ENCODE measurements around the gene SRSF3. TPM values are rescaled to one million over a fixed set of nuclear protein-coding genes. Genes with fewer than 3 reads are reported as not detected.
"Not testable (repeated sequence)": the region's sequence is repeated elsewhere in the genome, so short reads cannot be mapped to it uniquely, and the experiment has no call there.

Gene SRSF3
- total RNA-seq, 2 donors from 2014 or later: 86.4 to 113 TPM

- ATAC-seq: no peak
- Histone ChIP-seq H3K36me3 (replicated peaks in 1 of 2; ENCODE audit: insufficient read depth in 1 of 2, low read depth in 2 of 2) (peaks cover 5 to 14% of the 10 kb centered on the region in 2 donors), H3K4me1 (peaks cover 76% of the 10 kb centered on the region), H3K27ac (peak overlapping the region in 2 of 4 donors; percentile 26 to 69), H3K27me3 (no peaks in the 10 kb centered on the region), H3K4me3 (no peak overlapping the region), H3K9me3 (no peaks in the 10 kb centered on the region)
- TF ChIP-seq POLR2A (IDR thresholded peaks at IDR 0.05) (no peak), CTCF (IDR thresholded peaks at IDR 0.05) (peak in 2 of 7 experiments; percentile 4 to 11)
- no peak for DNase-seq
- 84 to 88% methylated on average over 7 of the region's 7 CpGs for WGBS, 2 donors
- intact Hi-C loops (cut with DNase I): no loop called here
Measured at GRCh38 chr6:36605560-36606391, 11.6 kb downstream of the SRSF3 start.

GRCh38 chr6:36607305-36607682 lies 13.1 kb downstream of the SRSF3 start:
- H3K9me3 ChIP-seq; H3K4me3 ChIP-seq; intact Hi-C loops (cut with DNase I); H3K27me3 ChIP-seq; ATAC-seq: not testable (repeated sequence)
- Histone ChIP-seq H3K36me3 (replicated peaks in 1 of 2; ENCODE audit: insufficient read depth in 1 of 2, low read depth in 2 of 2) (peaks cover 0 to 11% of the 10 kb centered on the region in 2 donors), H3K27ac (peak overlapping the region in 2 of 4 donors; percentile 59 to 69), H3K4me1 (peaks cover 64% of the 10 kb centered on the region)
- WGBS, 2 donors: 64 to 90% methylated on average over 8 of the region's 8 CpGs
- DNase-seq: peak; percentile 40 to 56 (median 46)

- peak; percentile 85 for ATAC-seq
- Histone ChIP-seq H3K4me3 (no peak overlapping the region), H3K36me3 (replicated peaks in 1 of 2; ENCODE audit: insufficient read depth in 1 of 2, low read depth in 2 of 2) (peaks cover 0 to 11% of the 10 kb centered on the region in 2 donors), H3K27ac (peak overlapping the region; percentile 26 to 69 (median 44)), H3K9me3 (no peaks in the 10 kb centered on the region), H3K27me3 (no peaks in the 10 kb centered on the region), H3K4me1 (peaks cover 62% of the 10 kb centered on the region)
- intact Hi-C loops (cut with DNase I): no loop called here
- WGBS, 2 donors: 23 to 30% methylated on average over 10 of the region's 10 CpGs
- peak; percentile 59 to 78 (median 73) for DNase-seq
- TF ChIP-seq POLR2A (IDR thresholded peaks at IDR 0.05): peak in 2 of 3 donors; percentile 18 to 26
- no peak for TF ChIP-seq CTCF (IDR thresholded peaks at IDR 0.05)
Measured at GRCh38 chr6:36607683-36608386, 13.7 kb downstream of the SRSF3 start.

- no peak for TF ChIP-seq CTCF (IDR thresholded peaks at IDR 0.05)
- TF ChIP-seq POLR2A (IDR thresholded peaks at IDR 0.05): no peak
- Histone ChIP-seq H3K4me3 (no peak overlapping the region), H3K4me1 (peaks cover 57% of the 10 kb centered on the region), H3K27me3 (no peaks in the 10 kb centered on the region), H3K9me3 (no peaks in the 10 kb centered on the region), H3K27ac (peak overlapping the region in 3 of 4 donors; percentile 29 to 69 (median 59)), H3K36me3 (replicated peaks in 1 of 2; ENCODE audit: insufficient read depth in 1 of 2, low read depth in 2 of 2) (peaks cover 0 to 4% of the 10 kb centered on the region in 2 donors)
- ATAC-seq (peak; percentile 43), DNase-seq (peak in 3 of 4 donors; percentile 35 to 47 (median 39))
- intact Hi-C loops (cut with DNase I): no loop called here
- WGBS, 2 donors: 25 to 28% methylated on average over 5 of the region's 5 CpGs
Measured at GRCh38 chr6:36608788-36609563, 14.8 kb downstream of the SRSF3 start.

DNA sequence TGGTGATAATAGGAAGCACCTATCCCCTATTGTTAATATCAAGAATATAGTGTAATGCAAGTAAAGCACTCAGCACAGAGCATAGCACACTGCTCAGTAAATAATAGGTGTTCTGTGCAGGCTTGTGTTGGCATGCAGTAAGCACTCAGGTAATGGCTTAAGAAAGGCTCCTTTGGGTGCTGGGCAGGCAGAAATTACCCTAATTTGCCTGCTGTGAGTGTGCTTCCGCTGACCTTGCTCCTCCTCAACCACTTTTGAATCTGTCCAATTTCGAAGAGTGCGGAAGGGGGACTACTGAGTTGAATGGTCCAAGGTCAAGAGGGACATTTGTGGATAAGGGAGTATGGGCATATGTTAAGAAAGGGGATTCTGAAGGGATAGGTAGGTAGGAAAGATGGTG lies 15.4 kb downstream of the SRSF3 start:
- no peak for ATAC-seq
- H3K36me3 ChIP-seq (replicated peaks in 1 of 2; ENCODE audit: insufficient read depth in 1 of 2, low read depth in 2 of 2): no peaks in the 10 kb centered on the region

More for the DNA sequence above, 15.4 kb downstream of the SRSF3 start:
- intact Hi-C loops (cut with DNase I): no loop called here
- Histone ChIP-seq H3K4me3 (no peak overlapping the region), H3K27ac (peak overlapping the region in 1 of 4 donors; percentile 59), H3K9me3 (no peaks in the 10 kb centered on the region), H3K4me1 (peaks cover 55% of the 10 kb centered on the region), H3K27me3 (no peaks in the 10 kb centered on the region)
- DNase-seq: no peak
- TF ChIP-seq CTCF (IDR thresholded peaks at IDR 0.05): no peak
- no peak for TF ChIP-seq POLR2A (IDR thresholded peaks at IDR 0.05)
- 66 to 75% methylated on average over 3 of the region's 3 CpGs for WGBS, 2 donors
